ENCODE results near the gene IL4.

IL4 gene

GRCh38 chr5:132695956-132696355 lies 22.2 kb downstream of the IL4 start:
- no peak for DNase-seq (ENCODE audit: low read depth in 2 of 2)

GRCh38 chr5:132704875-132705274 lies 31.1 kb downstream of the IL4 start:
- peak in 1 of 2 experiments; percentile 13 for DNase-seq (ENCODE audit: low read depth in 2 of 2)

GRCh38 chr5:132708645-132709044 lies 34.9 kb downstream of the IL4 start:
- no peak for DNase-seq (ENCODE audit: low read depth in 2 of 2)

- no peak for DNase-seq (ENCODE audit: low read depth in 2 of 2)
These were observed 40.9 kb downstream of the IL4 start for GRCh38 chr5:132714456-132715307.

- no peak for DNase-seq (ENCODE audit: low read depth in 2 of 2)
These were observed 44.9 kb downstream of the IL4 start for GRCh38 chr5:132718544-132719312.

- no peak for DNase-seq (ENCODE audit: low read depth in 2 of 2)
These were observed 52.0 kb downstream of the IL4 start for GRCh38 chr5:132725745-132726144.

GRCh38 chr5:132729896-132730295 lies 56.1 kb downstream of the IL4 start:
- DNase-seq (ENCODE audit: low read depth in 2 of 2) = no peak
